ENCODE results near the gene PLA2G4B.
A peak's percentile ranks its signal among the peaks of the same experiment; 100 is the strongest.

The PLA2G4B gene

GRCh38 chr15:41851755-41852370 lies 13.2 kb downstream of the PLA2G4B start:
- no peak for DNase-seq

GRCh38 chr15:41852736-41853590 lies 14.3 kb downstream of the PLA2G4B start:
- DNase-seq: no peak

- DNase-seq: no peak
Measured at GRCh38 chr15:41853831-41854230, 15.2 kb downstream of the PLA2G4B start.

- DNase-seq: no peak
Measured at GRCh38 chr15:41854443-41854842, 15.8 kb downstream of the PLA2G4B start.

GRCh38 chr15:41855261-41855961 lies 16.8 kb downstream of the PLA2G4B start:
- no peak for DNase-seq

- DNase-seq: no peak
Measured at GRCh38 chr15:41856262-41856661, 17.6 kb downstream of the PLA2G4B start.

- no peak for DNase-seq
Measured at GRCh38 chr15:41856716-41857115, 18.1 kb downstream of the PLA2G4B start.

- DNase-seq: no peak
Measured at GRCh38 chr15:41857316-41857715, 18.7 kb downstream of the PLA2G4B start.

- DNase-seq: no peak
Measured at GRCh38 chr15:41858756-41859155, 20.1 kb downstream of the PLA2G4B start.

- no peak for DNase-seq
Measured at GRCh38 chr15:41860049-41860828, 21.6 kb downstream of the PLA2G4B start.

- no peak for DNase-seq
Measured at GRCh38 chr15:41861736-41862356, 23.2 kb downstream of the PLA2G4B start.

- DNase-seq: peak; percentile 5
Measured at GRCh38 chr15:41862515-41863116, 24.0 kb downstream of the PLA2G4B start.

- DNase-seq: no peak
Measured at GRCh38 chr15:41865490-41866055, 26.9 kb downstream of the PLA2G4B start.

- DNase-seq: no peak
Measured at GRCh38 chr15:41866263-41866703, 27.6 kb downstream of the PLA2G4B start.

- no peak for DNase-seq
Measured at GRCh38 chr15:41866872-41867579, 28.4 kb downstream of the PLA2G4B start.

GRCh38 chr15:41868321-41868720 lies 29.7 kb downstream of the PLA2G4B start:
- no peak for DNase-seq

GRCh38 chr15:41869770-41870688 lies 31.4 kb downstream of the PLA2G4B start:
- no peak for DNase-seq

GRCh38 chr15:41870689-41871081 lies 32.0 kb downstream of the PLA2G4B start:
- no peak for DNase-seq

- DNase-seq: no peak
Measured at GRCh38 chr15:41871175-41871905, 32.7 kb downstream of the PLA2G4B start.

Measured in fibroblast of skin of scalp (primary cell).